ENCODE data around the gene DCTN1. TPM values are rescaled to one million over a fixed set of nuclear protein-coding genes. Genes with fewer than 3 reads are reported as not detected.

DCTN1 gene
- total and polyA plus RNA-seq, 2 donors (not counting 1 experiment from before 2014, with no cell fraction given): 46.7 to 143 TPM

- no peak overlapping the region for H3K27ac ChIP-seq (ENCODE audit: low read length in 2 of 2)
- no peak overlapping the region for H3K27ac Mint-ChIP-seq
- H3K4me1 ChIP-seq (ENCODE audit: control insufficient read depth in 2 of 2, insufficient read depth in 2 of 2, low read length in 2 of 2): no peaks in the 10 kb centered on the region
- POLR2A ChIA-PET: no interaction called here
- no peaks in the 10 kb centered on the region for H3K9me3 ChIP-seq (ENCODE audit: control extremely low read depth in 1 of 3, control insufficient read depth in 2 of 3, insufficient read depth in 1 of 3, low read length in 2 of 3)
- H3K27me3 Mint-ChIP-seq: no peaks in the 10 kb centered on the region
- H3K79me2 ChIP-seq (ENCODE audit: control insufficient read depth, insufficient read depth, low read length): no peaks in the 10 kb centered on the region
- no peaks in the 10 kb centered on the region for H4K20me1 ChIP-seq (ENCODE audit: control insufficient read depth, insufficient read depth, low read length, poor library complexity, severe bottlenecking)
- H3K9me3 Mint-ChIP-seq (ENCODE audit: insufficient read depth): no peaks in the 10 kb centered on the region
- DNase-seq (no peak), ATAC-seq (ENCODE audit: low read depth) (no peak)
- H2AFZ ChIP-seq (ENCODE audit: insufficient read depth, low read depth, low read length, poor library complexity, severe bottlenecking): no peak overlapping the region
- CTCF ChIA-PET: interaction anchor here (0.6 to 7.1 kb wide), 4 partner anchors 8 to 509 kb away, joined by 3 to 191 read pairs (median 56); partner anchors contain the start of gene STAMBP
- peaks cover 0 to 11% of the 10 kb centered on the region in 2 experiments for H3K36me3 ChIP-seq (replicated peaks in 1 of 2; ENCODE audit: control extremely low read depth in 1 of 2, control insufficient read depth in 1 of 2, extremely low read depth in 1 of 2, insufficient read depth in 2 of 2, low read length in 1 of 2)
- no peaks in the 10 kb centered on the region for H3K4me1 Mint-ChIP-seq
- no peak for TF ChIP-seq CTCF (IDR thresholded peaks at IDR 0.05)
- TF ChIP-seq EZH2 (IDR thresholded peaks at IDR 0.05; ENCODE audit: borderline replicate concordance, insufficient read depth, low read depth, low read length, poor library complexity, severe bottlenecking): no peak
- H3K9ac ChIP-seq (ENCODE audit: low read length): no peak overlapping the region
- intact Hi-C loops (cut with micrococcal nuclease): no loop called here
- H3K4me2 ChIP-seq (replicated peaks; ENCODE audit: low read depth, low read length, poor library complexity, severe bottlenecking): no peak overlapping the region
- no peak overlapping the region for H3K4me3 ChIP-seq (ENCODE audit: control extremely low read depth in 1 of 5, extremely low read depth in 1 of 5, insufficient read depth in 1 of 5, low read depth in 2 of 5, low read length in 4 of 5)
- H3K4me3 Mint-ChIP-seq: no peak overlapping the region
- no peaks in the 10 kb centered on the region for H3K27me3 ChIP-seq (replicated peaks in 1 of 4; ENCODE audit: control extremely low read depth in 1 of 4, control insufficient read depth in 3 of 4, insufficient read depth in 4 of 4, low read length in 3 of 4)
- no CpG with 5 or more reads among the region's 3 CpGs for WGBS (ENCODE audit: insufficient coverage)
These were observed 46.9 kb downstream of the DCTN1 start for GRCh38 chr2:74333175-74333574.

- ATAC-seq (ENCODE audit: low read depth) (no peak), DNase-seq (no peak)
- H3K27ac ChIP-seq (ENCODE audit: low read length in 2 of 2): no peak overlapping the region
- no peaks in the 10 kb centered on the region for H3K4me1 Mint-ChIP-seq
- H3K27me3 Mint-ChIP-seq: no peaks in the 10 kb centered on the region
- H3K4me3 Mint-ChIP-seq: no peak overlapping the region
- H3K36me3 ChIP-seq (replicated peaks in 1 of 2; ENCODE audit: control extremely low read depth in 1 of 2, control insufficient read depth in 1 of 2, extremely low read depth in 1 of 2, insufficient read depth in 2 of 2, low read length in 1 of 2): peaks cover 0 to 11% of the 10 kb centered on the region in 2 experiments
- intact Hi-C loops (cut with micrococcal nuclease): no loop called here
- no peak overlapping the region for H3K4me3 ChIP-seq (ENCODE audit: control extremely low read depth in 1 of 5, extremely low read depth in 1 of 5, insufficient read depth in 1 of 5, low read depth in 2 of 5, low read length in 4 of 5)
- H3K9me3 Mint-ChIP-seq (ENCODE audit: insufficient read depth): no peaks in the 10 kb centered on the region
- H2AFZ ChIP-seq (ENCODE audit: insufficient read depth, low read depth, low read length, poor library complexity, severe bottlenecking): no peak overlapping the region
- POLR2A ChIA-PET: no interaction called here
- H3K4me2 ChIP-seq (replicated peaks; ENCODE audit: low read depth, low read length, poor library complexity, severe bottlenecking): no peak overlapping the region
- H3K27me3 ChIP-seq (replicated peaks in 1 of 4; ENCODE audit: control extremely low read depth in 1 of 4, control insufficient read depth in 3 of 4, insufficient read depth in 4 of 4, low read length in 3 of 4): no peaks in the 10 kb centered on the region
- 100% methylated on average over 2 of the region's 3 CpGs for WGBS (ENCODE audit: insufficient coverage)
- H3K79me2 ChIP-seq (ENCODE audit: control insufficient read depth, insufficient read depth, low read length): no peaks in the 10 kb centered on the region
- TF ChIP-seq CTCF (IDR thresholded peaks at IDR 0.05) (no peak), EZH2 (IDR thresholded peaks at IDR 0.05; ENCODE audit: borderline replicate concordance, insufficient read depth, low read depth, low read length, poor library complexity, severe bottlenecking) (no peak)
- no peak overlapping the region for H3K9ac ChIP-seq (ENCODE audit: low read length)
- H3K27ac Mint-ChIP-seq: no peak overlapping the region
- CTCF ChIA-PET: interaction anchor here (0.6 to 7.1 kb wide), 6 partner anchors 8 to 508 kb away, joined by 3 to 191 read pairs (median 24); partner anchors contain the start of gene STAMBP
- no peaks in the 10 kb centered on the region for H3K4me1 ChIP-seq (ENCODE audit: control insufficient read depth in 2 of 2, insufficient read depth in 2 of 2, low read length in 2 of 2)
- no peaks in the 10 kb centered on the region for H3K9me3 ChIP-seq (ENCODE audit: control extremely low read depth in 1 of 3, control insufficient read depth in 2 of 3, insufficient read depth in 1 of 3, low read length in 2 of 3)
- no peaks in the 10 kb centered on the region for H4K20me1 ChIP-seq (ENCODE audit: control insufficient read depth, insufficient read depth, low read length, poor library complexity, severe bottlenecking)
These were observed 47.4 kb downstream of the DCTN1 start for GRCh38 chr2:74332550-74333174.

All from B cell (primary cell).